Activated CD8-positive, alpha-beta memory T cell treated with anti-CD3 and anti-CD28 coated beads, Interleukin-2, amount 10 ng/mL, durations not matched to agents 7 days and 5 days (primary cell): ENCODE results near the gene DOCK6. TPM values are rescaled to one million over a fixed set of nuclear protein-coding genes. Genes with fewer than 3 reads are reported as not detected.

Source experiments
- ATAC-seq: fragments of 150-1000 bp; cut with Tn5 transposase; one replicate; pipeline ENCODE4 v1.10.0; 2021; ENCODE audit warnings: moderate library complexity
- CTCF ChIA-PET: fragments of 350-600 bp; sonication (Branson Sonifier 250); formaldehyde crosslinking; loops from one replicate; lab custom pipeline; 2021; ENCODE audit warnings: antibody characterized with exemption; lab: Charles Lee
- DNase-seq: peaks from one replicate; pipeline ENCODE4 v3.0.0-alpha.2; 2020
- H3K27ac Mint-ChIP-seq: one replicate; pipeline ENCODE4 v1.8.0; 2021; ENCODE audit warnings: mild to moderate bottlenecking, mixed read lengths
- H3K27me3 Mint-ChIP-seq: one replicate; pipeline ENCODE4 v1.8.0; 2021; ENCODE audit warnings: mixed read lengths
- H3K36me3 Mint-ChIP-seq: one replicate; pipeline ENCODE4 v1.8.0; 2021; ENCODE audit warnings: mild to moderate bottlenecking, mixed read lengths
- H3K4me1 Mint-ChIP-seq: one replicate; pipeline ENCODE4 v1.8.0; 2021; ENCODE audit warnings: mixed read lengths
- H3K4me3 Mint-ChIP-seq: one replicate; pipeline ENCODE4 v1.8.0; 2021; ENCODE audit warnings: mild to moderate bottlenecking, moderate library complexity, mixed read lengths
- H3K9me3 Mint-ChIP-seq: one replicate; pipeline ENCODE4 v1.8.0; 2022; ENCODE audit warnings: low read depth, mixed read lengths
- total RNA-seq, 2 experiments: library from RNA; stranded (reverse); gene quantifications; one replicate each; pipeline ENCODE4 v1.2.3, GENCODE V29; 2021

Gene DOCK6
- total RNA-seq, 2 experiments from 2014 or later, result 0.58 to 0.70 TPM

GRCh38 chr19:11268783-11269267 lies 6.5 kb upstream of the DOCK6 start:
- CTCF ChIA-PET, result interaction anchor here (0.8 to 1.3 kb wide), 2 partner anchors 214 to 580 kb away, joined by 4 read pairs; no protein-coding TSS in a partner anchor
- no peak for DNase-seq
- H3K9me3 Mint-ChIP-seq, result no peaks in the 10 kb centered on the region
- H3K4me3 Mint-ChIP-seq, result no peak overlapping the region
- no peaks in the 10 kb centered on the region for H3K36me3 Mint-ChIP-seq
- peaks cover 75% of the 10 kb centered on the region for H3K27me3 Mint-ChIP-seq
- ATAC-seq, result no peak
- H3K4me1 Mint-ChIP-seq, result no peaks in the 10 kb centered on the region
- H3K27ac Mint-ChIP-seq, result no peak overlapping the region

- no peak overlapping the region for H3K4me3 Mint-ChIP-seq
- CTCF ChIA-PET, result interaction anchor here (0.8 to 1.5 kb wide), 2 partner anchors 215 to 579 kb away, joined by 3 to 4 read pairs; no protein-coding TSS in a partner anchor
- peaks cover 76% of the 10 kb centered on the region for H3K27me3 Mint-ChIP-seq
- no peaks in the 10 kb centered on the region for H3K9me3 Mint-ChIP-seq
- DNase-seq (no peak), ATAC-seq (no peak)
- H3K4me1 Mint-ChIP-seq, result peaks cover 3% of the 10 kb centered on the region
- H3K27ac Mint-ChIP-seq, result no peak overlapping the region
- no peaks in the 10 kb centered on the region for H3K36me3 Mint-ChIP-seq
Observed at GRCh38 chr19:11267316-11268085, 5.2 kb upstream of the DOCK6 start.

GRCh38 chr19:11265785-11266236 lies 3.5 kb upstream of the DOCK6 start:
- Mint-ChIP-seq H3K36me3 (no peaks in the 10 kb centered on the region), H3K4me1 (peaks cover 3% of the 10 kb centered on the region), H3K27me3 (peaks cover 73% of the 10 kb centered on the region), H3K27ac (no peak overlapping the region), H3K9me3 (no peaks in the 10 kb centered on the region), H3K4me3 (no peak overlapping the region)
- CTCF ChIA-PET, result interaction anchor here (0.6 to 1.3 kb wide), 4 partner anchors 10 to 23 kb away, joined by 3 to 5 read pairs (median 3); no protein-coding TSS in a partner anchor
- DNase-seq (no peak), ATAC-seq (no peak)

GRCh38 chr19:11265177-11265784 lies 3.0 kb upstream of the DOCK6 start:
- H3K27me3 Mint-ChIP-seq, result peaks cover 74% of the 10 kb centered on the region
- no peaks in the 10 kb centered on the region for H3K36me3 Mint-ChIP-seq
- H3K9me3 Mint-ChIP-seq, result no peaks in the 10 kb centered on the region
- peaks cover 3% of the 10 kb centered on the region for H3K4me1 Mint-ChIP-seq
- DNase-seq, result no peak
- CTCF ChIA-PET, result interaction anchor here (0.6 to 2.1 kb wide), 4 partner anchors 9 to 23 kb away, joined by 3 to 6 read pairs (median 4); no protein-coding TSS in a partner anchor
- no peak overlapping the region for H3K4me3 Mint-ChIP-seq
- no peak overlapping the region for H3K27ac Mint-ChIP-seq
- no peak for ATAC-seq

GRCh38 chr19:11264452-11265176 lies 2.3 kb upstream of the DOCK6 start:
- no peaks in the 10 kb centered on the region for H3K9me3 Mint-ChIP-seq
- peaks cover 79% of the 10 kb centered on the region for H3K27me3 Mint-ChIP-seq
- no peaks in the 10 kb centered on the region for H3K36me3 Mint-ChIP-seq
- CTCF ChIA-PET, result interaction anchor here (0.6 to 2.1 kb wide), 3 partner anchors 10 to 332 kb away, joined by 3 to 6 read pairs (median 3); no protein-coding TSS in a partner anchor
- peaks cover 3% of the 10 kb centered on the region for H3K4me1 Mint-ChIP-seq
- ATAC-seq, result no peak
- DNase-seq, result no peak
- H3K27ac Mint-ChIP-seq, result no peak overlapping the region
- no peak overlapping the region for H3K4me3 Mint-ChIP-seq

- H3K4me1 Mint-ChIP-seq, result peaks cover 3% of the 10 kb centered on the region
- H3K27ac Mint-ChIP-seq, result no peak overlapping the region
- H3K36me3 Mint-ChIP-seq, result no peaks in the 10 kb centered on the region
- H3K9me3 Mint-ChIP-seq, result no peaks in the 10 kb centered on the region
- CTCF ChIA-PET, result interaction anchor here (2.1 kb wide), 1 partner anchor 11 kb away, joined by 6 read pairs; no protein-coding TSS in a partner anchor
- H3K27me3 Mint-ChIP-seq, result peaks cover 71% of the 10 kb centered on the region
- no peak for DNase-seq
- ATAC-seq, result no peak
- no peak overlapping the region for H3K4me3 Mint-ChIP-seq
Observed at GRCh38 chr19:11263726-11264125, 1.4 kb upstream of the DOCK6 start.

GRCh38 chr19:11261431-11261970 lies 823 bp downstream of the DOCK6 start:
- H3K4me3 Mint-ChIP-seq, result no peak overlapping the region
- CTCF ChIA-PET, result interaction anchor here (0.6 kb wide), 1 partner anchor 76 kb away, joined by 3 read pairs; no protein-coding TSS in a partner anchor
- no peak overlapping the region for H3K27ac Mint-ChIP-seq
- DNase-seq, result no peak
- H3K36me3 Mint-ChIP-seq, result no peaks in the 10 kb centered on the region
- H3K9me3 Mint-ChIP-seq, result no peaks in the 10 kb centered on the region
- ATAC-seq, result no peak
- H3K4me1 Mint-ChIP-seq, result peaks cover 3% of the 10 kb centered on the region
- peaks cover 49% of the 10 kb centered on the region for H3K27me3 Mint-ChIP-seq

- Mint-ChIP-seq H3K36me3 (no peaks in the 10 kb centered on the region), H3K4me3 (no peak overlapping the region), H3K4me1 (peaks cover 3% of the 10 kb centered on the region), H3K27me3 (peaks cover 47% of the 10 kb centered on the region), H3K9me3 (no peaks in the 10 kb centered on the region), H3K27ac (no peak overlapping the region)
- ATAC-seq (no peak), DNase-seq (no peak)
- CTCF ChIA-PET, result interaction anchor here (0.6 kb wide), 1 partner anchor 76 kb away, joined by 3 read pairs; no protein-coding TSS in a partner anchor
Observed at GRCh38 chr19:11260996-11261395, 1.3 kb downstream of the DOCK6 start.

- CTCF ChIA-PET, result no interaction called here
- Mint-ChIP-seq H3K27me3 (peaks cover 28% of the 10 kb centered on the region), H3K4me1 (peaks cover under 1% of the 10 kb centered on the region), H3K9me3 (no peaks in the 10 kb centered on the region), H3K36me3 (no peaks in the 10 kb centered on the region), H3K27ac (no peak overlapping the region), H3K4me3 (no peak overlapping the region)
- DNase-seq (no peak), ATAC-seq (no peak)
Observed at GRCh38 chr19:11257846-11258380, 4.4 kb downstream of the DOCK6 start.

GRCh38 chr19:11256189-11256588 lies 6.1 kb downstream of the DOCK6 start:
- H3K9me3 Mint-ChIP-seq, result no peaks in the 10 kb centered on the region
- H3K4me3 Mint-ChIP-seq, result no peak overlapping the region
- no peak overlapping the region for H3K27ac Mint-ChIP-seq
- DNase-seq, result no peak
- no peak for ATAC-seq
- peaks cover 19% of the 10 kb centered on the region for H3K27me3 Mint-ChIP-seq
- H3K36me3 Mint-ChIP-seq, result no peaks in the 10 kb centered on the region
- no peaks in the 10 kb centered on the region for H3K4me1 Mint-ChIP-seq
- CTCF ChIA-PET, result interaction anchor here (0.7 to 0.9 kb wide), 2 partner anchors 10 to 12 kb away, joined by 3 read pairs; no protein-coding TSS in a partner anchor

GRCh38 chr19:11254666-11255065 lies 7.7 kb downstream of the DOCK6 start:
- no peaks in the 10 kb centered on the region for H3K4me1 Mint-ChIP-seq
- H3K36me3 Mint-ChIP-seq, result no peaks in the 10 kb centered on the region
- H3K27ac Mint-ChIP-seq, result no peak overlapping the region
- no peak overlapping the region for H3K4me3 Mint-ChIP-seq
- DNase-seq, result no peak
- ATAC-seq, result no peak
- H3K9me3 Mint-ChIP-seq, result no peaks in the 10 kb centered on the region
- H3K27me3 Mint-ChIP-seq, result peaks cover 8% of the 10 kb centered on the region
- CTCF ChIA-PET, result interaction anchor here (0.6 to 1.5 kb wide), 3 partner anchors 11 to 228 kb away, joined by 3 to 4 read pairs (median 3); no protein-coding TSS in a partner anchor

GRCh38 chr19:11252665-11253355 lies 9.5 kb downstream of the DOCK6 start:
- DNase-seq (no peak), ATAC-seq (no peak)
- Mint-ChIP-seq H3K4me3 (no peak overlapping the region), H3K36me3 (no peaks in the 10 kb centered on the region), H3K27me3 (peaks cover 8% of the 10 kb centered on the region), H3K27ac (no peak overlapping the region), H3K4me1 (no peaks in the 10 kb centered on the region), H3K9me3 (no peaks in the 10 kb centered on the region)
- CTCF ChIA-PET, result no interaction called here
